ENCODE data around the gene TMEM63B.

- TF ChIP-seq POLR2A (IDR thresholded peaks at IDR 0.05) (no peak), CTCF (IDR thresholded peaks at IDR 0.05) (no peak)
Measured at GRCh38 chr6:44148306-44148705, 21.0 kb downstream of the TMEM63B start.

Measured in thyroid gland (tissue), 4 donors.